GM12892 (cell line): ENCODE data around the gene ADAMTS2.

Source experiments
- POLR2A ChIP-seq: IDR thresholded peaks from 2 replicates; pipeline ENCODE4 v1.6.1; 2011; ENCODE audit warnings: low read depth, low read length, control low read depth
- POLR2AphosphoS5 ChIP-seq: IDR thresholded peaks from 2 replicates; pipeline ENCODE4 v1.6.1; 2011; ENCODE audit warnings: low read depth, low read length, control low read depth
- TAF1 ChIP-seq: IDR thresholded peaks from 2 replicates; pipeline ENCODE4 v1.6.1; 2011; ENCODE audit warnings: low read depth, mild to moderate bottlenecking, control low read depth, low read length, borderline replicate concordance

GRCh38 chr5:179180921-179181645 lies 164.2 kb downstream of the ADAMTS2 start:
- TF ChIP-seq POLR2AphosphoS5 (no peak), POLR2A (no peak), TAF1 (no peak)
